GM12865 (cell line): ENCODE measurements around the gene FKBP7.

Experiments used
- DNase-seq: peaks from one replicate; pipeline ENCODE4 v3.0.0; 2010; ENCODE audit warnings: low read depth
- H3K4me3 ChIP-seq: 2 replicates; pipeline ENCODE4 v1.5.1; 2011; ENCODE audit warnings: mild to moderate bottlenecking, low read depth, low read length, control low read depth
- CTCF ChIP-seq: IDR thresholded peaks from 2 replicates; pipeline ENCODE4 v1.5.1; 2011; ENCODE audit warnings: low read length, control low read depth, low read depth, inconsistent platforms; ENCODE audit not compliant: insufficient read depth; ENCODE audit errors: missing control alignments

Gene FKBP7

GRCh38 chr2:178506949-178507348, 28.5 kb upstream of the FKBP7 start:
- H3K4me3 ChIP-seq = no peak overlapping the region
- no peak for TF ChIP-seq CTCF

GRCh38 chr2:178506524-178506923, 28.1 kb upstream of the FKBP7 start:
- H3K4me3 ChIP-seq = no peak overlapping the region
- no peak for TF ChIP-seq CTCF
- DNase-seq = no peak

More at GRCh38 chr2:178506949-178507348, 28.5 kb upstream of the FKBP7 start:
- no peak for DNase-seq

- no peak overlapping the region for H3K4me3 ChIP-seq
- no peak for TF ChIP-seq CTCF
- DNase-seq = no peak
Observed at GRCh38 chr2:178506101-178506500, 27.7 kb upstream of the FKBP7 start.

GRCh38 chr2:178502751-178503150, 24.4 kb upstream of the FKBP7 start:
- no peak for TF ChIP-seq CTCF
- DNase-seq = no peak
- no peak overlapping the region for H3K4me3 ChIP-seq

- TF ChIP-seq CTCF = no peak
- no peak overlapping the region for H3K4me3 ChIP-seq
- DNase-seq = no peak
Observed at GRCh38 chr2:178499640-178500039, 21.2 kb upstream of the FKBP7 start.

- no peak for DNase-seq
- H3K4me3 ChIP-seq = no peak overlapping the region
- no peak for TF ChIP-seq CTCF
Observed at GRCh38 chr2:178498137-178498536, 19.7 kb upstream of the FKBP7 start.

GRCh38 chr2:178496049-178496448, 17.6 kb upstream of the FKBP7 start:
- H3K4me3 ChIP-seq = no peak overlapping the region
- no peak for DNase-seq
- no peak for TF ChIP-seq CTCF
